Thoracic aorta (tissue), 2 donors: ENCODE measurements around the gene CENPS. TPM values are rescaled to one million over a fixed set of nuclear protein-coding genes. Genes with fewer than 3 reads are reported as not detected.

ENCODE experiments used
- ATAC-seq: fragments of 150-250 bp; one replicate; pipeline ENCODE4 v1.8.0; 2017; ENCODE audit warnings: low read depth; ENCODE audit not compliant: insufficient number of reproducible peaks, low FRiP score
- DNase-seq: peaks from one replicate; pipeline ENCODE4 v3.0.0-alpha.2; 2020; ENCODE audit warnings: low spot score
- H3K27ac ChIP-seq, 2 donors: fragments of 200-600 bp; sonication (generic); 1 replicate in 1 of 2; 2 replicates in 1 of 2; pipeline ENCODE4 v1.5.1; 2016; ENCODE audit warnings: mild to moderate bottlenecking in 2 of 2, moderate library complexity in 2 of 2
- H3K27me3 ChIP-seq: fragments of 200-600 bp; sonication (generic); replicated peaks from 2 replicates; pipeline ENCODE4 v1.6.0; 2016; ENCODE audit warnings: mild to moderate bottlenecking; ENCODE audit not compliant: insufficient read depth
- H3K36me3 ChIP-seq: fragments of 200-600 bp; sonication (generic); one replicate; pipeline ENCODE4 v1.5.1; 2016
- H3K4me1 ChIP-seq, 2 donors: fragments of 200-600 bp; sonication (generic); 1 replicate in 1 of 2; 2 replicates in 1 of 2; pipeline versions ENCODE4 v1.5.1 to v1.6.0; 2016; ENCODE audit warnings: low read depth in 2 of 2, mild to moderate bottlenecking in 1 of 2; ENCODE audit not compliant: control insufficient read depth in 1 of 2
- H3K4me3 ChIP-seq: fragments of 200-600 bp; sonication (generic); 2 replicates; pipeline ENCODE4 v1.5.1; 2016; ENCODE audit warnings: mild to moderate bottlenecking
- H3K9me3 ChIP-seq: fragments of 200-600 bp; sonication (generic); 2 replicates; pipeline ENCODE4 v1.5.1; 2016
- total RNA-seq, 2 donors: library from RNA; depleted of rRNA; stranded (reverse); fragments of >200 nt; gene quantifications; one replicate each; pipeline versions ENCODE4 v1.1.0 to v1.2.3, GENCODE V29; 2016
- TF ChIP-seq, protein P1 (sequence below): fragments of 200-600 bp; sonication (generic); IDR thresholded peaks from one replicate; pipeline ENCODE4 v1.5.1; 2019; ENCODE audit warnings: antibody characterized with exemption

CENPS gene
- total RNA-seq, 2 donors from 2014 or later: 6.4 to 10.4 TPM

DNA sequence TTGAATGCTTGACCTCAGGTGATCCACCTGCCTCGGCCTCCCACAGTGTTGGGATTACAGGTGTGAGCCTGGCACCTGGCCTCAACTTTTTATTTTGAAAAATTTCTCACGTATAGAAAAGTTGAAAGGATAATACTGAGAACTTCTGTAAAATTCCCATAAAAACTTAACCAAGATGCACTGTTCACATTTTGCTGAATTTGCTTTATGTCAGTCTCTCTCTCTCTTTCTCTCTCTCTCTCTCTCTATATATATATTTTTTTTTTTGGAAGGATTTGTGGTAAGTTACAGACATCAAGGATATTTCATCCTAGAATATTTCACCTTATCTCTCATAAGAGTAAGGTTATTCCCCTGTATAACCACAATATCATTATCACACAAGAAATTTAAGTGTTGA is 50.4 kb downstream of the CENPS start:
- H3K36me3 ChIP-seq: no peaks in the 10 kb centered on the region
- TF ChIP-seq, protein P1, sequence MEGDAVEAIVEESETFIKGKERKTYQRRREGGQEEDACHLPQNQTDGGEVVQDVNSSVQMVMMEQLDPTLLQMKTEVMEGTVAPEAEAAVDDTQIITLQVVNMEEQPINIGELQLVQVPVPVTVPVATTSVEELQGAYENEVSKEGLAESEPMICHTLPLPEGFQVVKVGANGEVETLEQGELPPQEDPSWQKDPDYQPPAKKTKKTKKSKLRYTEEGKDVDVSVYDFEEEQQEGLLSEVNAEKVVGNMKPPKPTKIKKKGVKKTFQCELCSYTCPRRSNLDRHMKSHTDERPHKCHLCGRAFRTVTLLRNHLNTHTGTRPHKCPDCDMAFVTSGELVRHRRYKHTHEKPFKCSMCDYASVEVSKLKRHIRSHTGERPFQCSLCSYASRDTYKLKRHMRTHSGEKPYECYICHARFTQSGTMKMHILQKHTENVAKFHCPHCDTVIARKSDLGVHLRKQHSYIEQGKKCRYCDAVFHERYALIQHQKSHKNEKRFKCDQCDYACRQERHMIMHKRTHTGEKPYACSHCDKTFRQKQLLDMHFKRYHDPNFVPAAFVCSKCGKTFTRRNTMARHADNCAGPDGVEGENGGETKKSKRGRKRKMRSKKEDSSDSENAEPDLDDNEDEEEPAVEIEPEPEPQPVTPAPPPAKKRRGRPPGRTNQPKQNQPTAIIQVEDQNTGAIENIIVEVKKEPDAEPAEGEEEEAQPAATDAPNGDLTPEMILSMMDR: no peak
- DNase-seq (no peak), ATAC-seq (no peak)
- H3K27ac ChIP-seq: no peak overlapping the region
- H3K4me1 ChIP-seq: peaks cover 5 to 10% of the 10 kb centered on the region in 2 donors
- H3K4me3 ChIP-seq: no peak overlapping the region
- H3K27me3 ChIP-seq: no peaks in the 10 kb centered on the region
- no peaks in the 10 kb centered on the region for H3K9me3 ChIP-seq

DNA sequence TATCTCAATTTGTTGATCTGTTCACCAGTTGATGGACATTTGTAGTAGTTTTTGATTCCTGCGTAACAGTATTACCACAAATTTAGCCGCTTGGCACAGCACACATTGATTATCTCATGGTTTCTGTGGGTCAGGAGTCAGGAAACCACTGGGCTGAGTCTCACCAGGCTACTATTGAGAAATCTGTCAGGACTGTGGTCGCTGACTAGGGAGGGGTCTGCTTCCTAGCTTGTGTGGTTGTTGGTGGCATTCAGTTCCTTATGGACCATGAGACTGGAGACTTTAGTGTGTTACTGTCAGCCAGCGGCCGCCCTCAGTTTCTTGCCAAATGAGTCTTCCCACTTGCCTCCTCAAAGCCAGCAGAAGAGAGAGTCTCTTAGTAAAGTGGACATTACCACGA is 54.3 kb downstream of the CENPS start:
- DNase-seq: no peak
- no peak for ATAC-seq

DNA sequence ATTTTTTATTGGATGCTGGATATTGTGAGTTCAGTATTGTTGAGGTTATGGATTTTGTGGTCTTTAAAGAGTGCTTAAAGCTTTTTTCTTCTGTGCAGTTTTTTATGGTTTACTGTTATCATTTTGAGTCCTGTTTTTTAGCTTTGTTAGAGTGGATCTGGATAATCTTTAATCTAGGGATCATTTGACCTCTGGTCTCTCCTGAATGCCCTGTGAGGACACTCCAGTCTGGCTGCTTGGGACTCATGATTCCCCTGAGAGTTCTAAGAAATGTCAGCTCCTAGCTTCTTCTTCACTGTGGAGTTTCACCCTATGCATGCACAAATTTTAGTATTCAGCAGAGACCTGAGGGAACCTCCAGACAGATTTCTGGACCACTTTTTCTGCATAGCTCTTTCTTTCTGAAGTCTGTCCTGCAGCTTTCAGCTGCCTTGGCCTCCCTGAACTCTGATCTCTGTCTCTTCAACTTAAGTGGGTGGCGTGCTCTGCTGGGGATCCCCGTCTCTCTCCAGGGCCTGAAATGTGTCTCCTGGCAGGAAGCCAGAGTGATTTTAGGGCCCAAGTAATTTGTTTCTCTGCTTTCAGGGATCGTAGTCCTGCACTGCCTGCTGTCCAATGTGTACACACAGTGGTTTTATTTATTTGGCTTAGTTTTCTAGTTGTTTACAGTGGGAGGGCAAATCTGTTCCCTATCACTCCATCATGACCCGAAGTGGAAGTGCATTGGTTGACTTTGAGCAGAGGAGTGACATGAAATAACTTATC is 59.2 kb downstream of the CENPS start:
- no peak for DNase-seq
- H3K36me3 ChIP-seq: no peaks in the 10 kb centered on the region
- no peaks in the 10 kb centered on the region for H3K9me3 ChIP-seq
- H3K27ac ChIP-seq: no peak overlapping the region
- no peak overlapping the region for H3K4me3 ChIP-seq
- no peaks in the 10 kb centered on the region for H3K27me3 ChIP-seq
- H3K4me1 ChIP-seq: peaks cover 0 to under 1% of the 10 kb centered on the region in 2 donors
- ATAC-seq: no peak
- TF ChIP-seq, protein P1: no peak

More for the DNA sequence above, 54.3 kb downstream of the CENPS start:
- H3K27me3 ChIP-seq: no peaks in the 10 kb centered on the region
- H3K27ac ChIP-seq: no peak overlapping the region
- H3K36me3 ChIP-seq: no peaks in the 10 kb centered on the region
- H3K9me3 ChIP-seq: no peaks in the 10 kb centered on the region
- H3K4me1 ChIP-seq: no peaks in the 10 kb centered on the region
- TF ChIP-seq, protein P1: no peak
- H3K4me3 ChIP-seq: no peak overlapping the region

DNA sequence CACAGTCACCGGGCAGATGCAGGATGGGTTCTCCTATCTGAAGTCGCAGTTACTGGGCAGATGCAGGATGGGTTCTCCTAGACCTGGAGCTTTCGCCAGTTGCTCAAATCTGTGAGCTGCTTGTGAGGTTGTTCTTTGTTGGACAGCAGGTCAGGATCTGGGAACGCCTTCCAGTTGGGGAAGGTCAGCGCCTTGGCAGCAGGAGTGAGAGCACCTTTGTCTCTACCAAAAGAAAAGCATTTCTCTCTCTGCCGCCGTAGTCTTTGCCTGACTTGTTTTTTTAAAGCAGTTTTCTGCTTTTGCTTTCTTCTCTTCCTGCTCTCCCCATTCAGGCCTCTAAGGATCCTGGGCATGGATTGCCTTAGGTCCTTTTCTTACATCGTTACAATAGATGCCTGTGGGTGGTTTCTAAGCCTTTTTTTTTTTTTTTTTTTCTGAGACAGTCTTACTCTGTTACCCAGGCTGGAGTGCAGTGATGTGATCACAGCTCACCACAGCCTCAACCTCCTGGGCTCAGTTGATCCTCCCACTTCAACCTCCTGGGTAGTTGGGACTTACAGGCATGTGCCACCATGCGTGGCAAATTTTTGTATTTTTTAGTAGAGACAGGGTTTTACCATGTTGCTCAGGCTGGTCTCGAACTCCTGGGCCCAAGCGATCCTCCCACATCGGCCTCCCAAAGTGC is 60.2 kb downstream of the CENPS start:
- peaks cover 7 to 10% of the 10 kb centered on the region in 2 donors for H3K4me1 ChIP-seq
- ATAC-seq (no peak), DNase-seq (no peak)
- no peaks in the 10 kb centered on the region for H3K27me3 ChIP-seq
- H3K4me3 ChIP-seq: no peak overlapping the region
- TF ChIP-seq, protein P1: no peak
- H3K36me3 ChIP-seq: no peaks in the 10 kb centered on the region
- H3K9me3 ChIP-seq: no peaks in the 10 kb centered on the region
- no peak overlapping the region for H3K27ac ChIP-seq

Other genes starting within 250 kb of the CENPS start
- 10 to 100 TPM; 40.1 to 64.3 TPM for gene KIF1B, start 219.9 kb upstream of the CENPS start, total RNA-seq
- 10 to 100 TPM; 48.9 to 63.6 TPM for gene PGD, start 31.4 kb upstream of the CENPS start, total RNA-seq
- not detected for gene CORT, start 19.6 kb downstream of the CENPS start, total RNA-seq
- 10 to 100 TPM; 14.8 to 16.4 TPM for gene DFFA, start 42.1 kb downstream of the CENPS start, total RNA-seq
- gene PEX14, start 44.5 kb downstream of the CENPS start, total RNA-seq: 10 to 100 TPM; 11.5 to 22.6 TPM